ENCODE measurements around the gene PXMP4. TPM values are rescaled to one million over a fixed set of nuclear protein-coding genes. Genes with fewer than 3 reads are reported as not detected.
"Not testable (repeated sequence)": the region's sequence is repeated elsewhere in the genome, so short reads cannot be mapped to it uniquely, and the experiment has no call there.

PXMP4 gene
- total RNA-seq, 1 donor from 2014 or later = 11.7 TPM

- ATAC-seq (ENCODE audit: poor library complexity) (no peak), DNase-seq (no peak)
- intact Hi-C loops (cut with DNase I) = no loop called here
Observed at GRCh38 chr20:33709905-33710541, 10.1 kb downstream of the PXMP4 start.

GRCh38 chr20:33709398-33709797, 10.7 kb downstream of the PXMP4 start:
- DNase-seq (no peak), ATAC-seq (ENCODE audit: poor library complexity) (no peak)
- intact Hi-C loops (cut with DNase I) = no loop called here

- intact Hi-C loops (cut with DNase I) = no loop called here
- ATAC-seq (ENCODE audit: poor library complexity) (no peak), DNase-seq (no peak)
Observed at GRCh38 chr20:33707668-33708067, 12.4 kb downstream of the PXMP4 start.

- intact Hi-C loops (cut with DNase I) = no loop called here
- no peak for DNase-seq
- no peak for ATAC-seq (ENCODE audit: poor library complexity)
Observed at GRCh38 chr20:33704197-33704924, 15.7 kb downstream of the PXMP4 start.

GRCh38 chr20:33703498-33704137, 16.5 kb downstream of the PXMP4 start:
- intact Hi-C loops (cut with DNase I) = no loop called here
- ATAC-seq (ENCODE audit: poor library complexity) (peak; percentile 15), DNase-seq (no peak)

GRCh38 chr20:33702861-33703260, 17.2 kb downstream of the PXMP4 start:
- intact Hi-C loops (cut with DNase I) = no loop called here
- DNase-seq (peak; percentile 78), ATAC-seq (ENCODE audit: poor library complexity) (peak; percentile 91)

GRCh38 chr20:33701629-33702450, 18.3 kb downstream of the PXMP4 start:
- DNase-seq (no peak), ATAC-seq (ENCODE audit: poor library complexity) (no peak)
- intact Hi-C loops (cut with DNase I) = no loop called here

GRCh38 chr20:33700696-33701441, 19.2 kb downstream of the PXMP4 start:
- intact Hi-C loops (cut with DNase I); ATAC-seq (ENCODE audit: poor library complexity); DNase-seq: not testable (repeated sequence)

- intact Hi-C loops (cut with DNase I); ATAC-seq (ENCODE audit: poor library complexity): not testable (repeated sequence)
Observed at GRCh38 chr20:33698966-33699365, 21.1 kb downstream of the PXMP4 start.

GRCh38 chr20:33697129-33697528, 23.0 kb downstream of the PXMP4 start:
- peak; percentile 70 for DNase-seq
- intact Hi-C loops (cut with DNase I) = no loop called here
- ATAC-seq (ENCODE audit: poor library complexity) = peak; percentile 81

More at GRCh38 chr20:33698966-33699365, 21.1 kb downstream of the PXMP4 start:
- DNase-seq = not testable (repeated sequence)

- no peak for DNase-seq
- ATAC-seq (ENCODE audit: poor library complexity) = no peak
- intact Hi-C loops (cut with DNase I) = no loop called here
Observed at GRCh38 chr20:33696448-33696847, 23.7 kb downstream of the PXMP4 start.

- no peak for ATAC-seq (ENCODE audit: poor library complexity)
- DNase-seq = no peak
- intact Hi-C loops (cut with DNase I) = no loop called here
Observed at GRCh38 chr20:33694639-33695012, 25.5 kb downstream of the PXMP4 start.

- intact Hi-C loops (cut with DNase I) = no loop called here
- peak; percentile 73 for ATAC-seq (ENCODE audit: poor library complexity)
- DNase-seq = peak; percentile 73
Observed at GRCh38 chr20:33693741-33694638, 26.1 kb downstream of the PXMP4 start.

GRCh38 chr20:33693289-33693688, 26.8 kb downstream of the PXMP4 start:
- intact Hi-C loops (cut with DNase I) = no loop called here
- DNase-seq (no peak), ATAC-seq (ENCODE audit: poor library complexity) (no peak)

GRCh38 chr20:33689973-33690372, 30.1 kb downstream of the PXMP4 start:
- no peak for ATAC-seq (ENCODE audit: poor library complexity)
- no peak for DNase-seq
- intact Hi-C loops (cut with DNase I) = no loop called here

- DNase-seq (no peak), ATAC-seq (ENCODE audit: poor library complexity) (no peak)
- intact Hi-C loops (cut with DNase I) = no loop called here
Observed at GRCh38 chr20:33689493-33689892, 30.6 kb downstream of the PXMP4 start.

GRCh38 chr20:33688938-33689424, 31.1 kb downstream of the PXMP4 start:
- DNase-seq (no peak), ATAC-seq (ENCODE audit: poor library complexity) (peak; percentile 7)
- intact Hi-C loops (cut with DNase I) = no loop called here

Data from Right ventricle myocardium superior (tissue), 1 donor.